Measurements from ENCODE around the gene NUP58. TPM values are rescaled to one million over a fixed set of nuclear protein-coding genes. Genes with fewer than 3 reads are reported as not detected.

The NUP58 gene
- total and polyA plus RNA-seq, 9 of the 15 experiments (the other 6 are each of a cell fraction or from before 2014, with no cell fraction given): 12.5 to 98.0 (median 42.6) TPM

DNA sequence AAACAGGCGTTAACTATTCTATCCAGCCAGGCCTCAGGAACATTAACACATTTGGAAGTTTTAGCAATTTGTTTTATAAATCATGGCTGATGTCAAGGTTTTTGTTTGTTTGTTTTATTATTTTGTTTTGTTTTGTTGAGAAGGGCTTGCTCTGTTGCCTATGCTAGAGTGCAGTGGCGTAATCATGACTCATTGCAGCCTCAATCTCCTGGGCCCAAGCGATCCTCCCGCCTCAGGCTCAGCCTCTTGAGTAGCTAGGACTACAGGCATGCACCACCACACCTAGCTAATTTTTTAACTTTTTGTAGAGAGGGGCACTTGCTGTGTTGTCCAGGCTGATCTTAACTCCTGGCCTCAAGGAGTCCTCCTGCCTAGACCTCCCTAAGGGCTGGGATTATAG is 28.3 kb downstream of the NUP58 start:
- H3K4me3 ChIP-seq: no peak overlapping the region
- H3K36me3 ChIP-seq (ENCODE audit: control insufficient read depth, insufficient read depth, low read length): peaks cover 92% of the 10 kb centered on the region
- H3K4me1 ChIP-seq (replicated peaks in 1 of 2; ENCODE audit: control insufficient read depth in 2 of 2, insufficient read depth in 2 of 2, low read length in 2 of 2): no peaks in the 10 kb centered on the region
- H3K27ac ChIP-seq (ENCODE audit: extremely low read depth, low read depth, low read length): no peak overlapping the region
- POLR2A ChIA-PET: no interaction called here
- no peaks in the 10 kb centered on the region for H3K27me3 ChIP-seq (ENCODE audit: control insufficient read depth in 2 of 2, insufficient read depth in 2 of 2, low read length in 2 of 2)
- in situ Hi-C loops (cut with MboI): no loop called here
- no peak for ATAC-seq
- peaks cover 13% of the 10 kb centered on the region; the same call in 2 of the 3 replicates for H3K79me2 ChIP-seq (ENCODE audit: control insufficient read depth, insufficient read depth, low read length)
- intact Hi-C loops (cut with micrococcal nuclease): no loop called here
- no peak for DNase-seq (ENCODE audit: extremely low read depth in 1 of 4, low spot score in 3 of 4)
- H3K4me2 ChIP-seq (ENCODE audit: insufficient read depth, low read length): no peak overlapping the region
- TF ChIP-seq, protein P1, sequence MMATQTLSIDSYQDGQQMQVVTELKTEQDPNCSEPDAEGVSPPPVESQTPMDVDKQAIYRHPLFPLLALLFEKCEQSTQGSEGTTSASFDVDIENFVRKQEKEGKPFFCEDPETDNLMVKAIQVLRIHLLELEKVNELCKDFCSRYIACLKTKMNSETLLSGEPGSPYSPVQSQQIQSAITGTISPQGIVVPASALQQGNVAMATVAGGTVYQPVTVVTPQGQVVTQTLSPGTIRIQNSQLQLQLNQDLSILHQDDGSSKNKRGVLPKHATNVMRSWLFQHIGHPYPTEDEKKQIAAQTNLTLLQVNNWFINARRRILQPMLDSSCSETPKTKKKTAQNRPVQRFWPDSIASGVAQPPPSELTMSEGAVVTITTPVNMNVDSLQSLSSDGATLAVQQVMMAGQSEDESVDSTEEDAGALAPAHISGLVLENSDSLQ (IDR thresholded peaks at IDR 0.05): no peak
- 0 out of 2 replicates have a peak, but pooled peaks have one; percentile 18 for TF ChIP-seq FOSL1 (tag; conservative IDR thresholded peaks at IDR 0.05)
- TF ChIP-seq, protein P2, sequence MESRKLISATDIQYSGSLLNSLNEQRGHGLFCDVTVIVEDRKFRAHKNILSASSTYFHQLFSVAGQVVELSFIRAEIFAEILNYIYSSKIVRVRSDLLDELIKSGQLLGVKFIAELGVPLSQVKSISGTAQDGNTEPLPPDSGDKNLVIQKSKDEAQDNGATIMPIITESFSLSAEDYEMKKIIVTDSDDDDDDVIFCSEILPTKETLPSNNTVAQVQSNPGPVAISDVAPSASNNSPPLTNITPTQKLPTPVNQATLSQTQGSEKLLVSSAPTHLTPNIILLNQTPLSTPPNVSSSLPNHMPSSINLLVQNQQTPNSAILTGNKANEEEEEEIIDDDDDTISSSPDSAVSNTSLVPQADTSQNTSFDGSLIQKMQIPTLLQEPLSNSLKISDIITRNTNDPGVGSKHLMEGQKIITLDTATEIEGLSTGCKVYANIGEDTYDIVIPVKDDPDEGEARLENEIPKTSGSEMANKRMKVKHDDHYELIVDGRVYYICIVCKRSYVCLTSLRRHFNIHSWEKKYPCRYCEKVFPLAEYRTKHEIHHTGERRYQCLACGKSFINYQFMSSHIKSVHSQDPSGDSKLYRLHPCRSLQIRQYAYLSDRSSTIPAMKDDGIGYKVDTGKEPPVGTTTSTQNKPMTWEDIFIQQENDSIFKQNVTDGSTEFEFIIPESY (CRISPR knock-in tag; IDR thresholded peaks at IDR 0.05): peak; percentile 25; the same call in 1 of the 2 replicates
- H3K9ac ChIP-seq (ENCODE audit: insufficient read depth in 1 of 2, low read depth in 2 of 2, low read length in 2 of 2): no peak overlapping the region
- no TSS peak for BruUV-seq (replicated peaks)
- no peak overlapping the region for H2AFZ ChIP-seq (ENCODE audit: low read depth, low read length)
- CTCF ChIA-PET (ENCODE audit: low intra/inter-chr PET ratio): no interaction called here
- no peaks in the 10 kb centered on the region for H3K9me1 ChIP-seq (ENCODE audit: control insufficient read depth, insufficient read depth, low read length)
- H3K9me3 ChIP-seq (replicated peaks; ENCODE audit: control insufficient read depth, insufficient read depth, low read depth, low read length): no peaks in the 10 kb centered on the region
- no peaks in the 10 kb centered on the region for H4K20me1 ChIP-seq (replicated peaks; ENCODE audit: control insufficient read depth, insufficient read depth, low read length)
- 97% methylated on average over 4 of the region's 4 CpGs for WGBS (ENCODE audit: insufficient coverage, low coverage, missing lambda C conversion rate)
- FAIRE-seq: no peak
